ENCODE measurements around the gene GNRHR.

DNA sequence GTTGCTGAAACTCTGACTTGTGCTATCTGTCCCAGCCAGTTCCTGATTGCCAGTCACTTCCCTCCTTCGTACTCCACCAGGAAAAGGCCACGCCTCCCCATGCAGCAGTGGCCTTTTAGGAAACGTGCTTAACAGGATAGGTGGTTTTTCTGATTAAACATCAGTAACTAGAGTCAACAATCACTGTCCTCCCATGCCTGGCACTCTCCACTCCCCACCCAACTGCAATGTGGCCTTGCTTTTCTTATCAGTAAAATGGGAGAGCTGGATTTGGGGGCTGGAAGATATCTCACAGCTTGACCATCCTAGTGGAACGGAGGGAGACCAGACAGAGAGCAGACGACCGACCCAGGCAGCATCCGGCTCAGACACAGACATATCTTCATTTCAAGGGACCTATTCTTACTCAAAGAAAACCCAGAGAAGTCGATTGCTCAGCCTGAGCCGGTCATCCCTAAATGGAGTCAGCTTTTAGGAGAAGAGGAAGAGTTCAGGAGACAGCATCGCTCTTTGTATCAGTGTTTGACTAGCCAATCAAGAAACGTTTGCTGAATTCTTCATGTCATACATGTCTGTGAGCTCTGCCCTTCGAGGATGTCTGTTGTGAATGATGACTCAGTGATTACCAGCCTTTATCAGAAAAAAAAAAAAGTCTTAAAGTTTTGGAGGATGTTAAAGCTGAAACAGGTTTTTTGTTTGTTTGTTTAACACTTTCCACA lies 40.5 kb downstream of the GNRHR start:
- TF ChIP-seq TAF1 (conservative IDR thresholded peaks at IDR 0.05) (no peak), RAD21 (IDR thresholded peaks at IDR 0.05) (no peak), YY1 (IDR thresholded peaks at IDR 0.05) (no peak), EGR1 (IDR thresholded peaks at IDR 0.05; ENCODE audit: low read depth in 2 of 2) (no peak), JUND (IDR thresholded peaks at IDR 0.05) (no peak)
- TF ChIP-seq, protein P1, sequence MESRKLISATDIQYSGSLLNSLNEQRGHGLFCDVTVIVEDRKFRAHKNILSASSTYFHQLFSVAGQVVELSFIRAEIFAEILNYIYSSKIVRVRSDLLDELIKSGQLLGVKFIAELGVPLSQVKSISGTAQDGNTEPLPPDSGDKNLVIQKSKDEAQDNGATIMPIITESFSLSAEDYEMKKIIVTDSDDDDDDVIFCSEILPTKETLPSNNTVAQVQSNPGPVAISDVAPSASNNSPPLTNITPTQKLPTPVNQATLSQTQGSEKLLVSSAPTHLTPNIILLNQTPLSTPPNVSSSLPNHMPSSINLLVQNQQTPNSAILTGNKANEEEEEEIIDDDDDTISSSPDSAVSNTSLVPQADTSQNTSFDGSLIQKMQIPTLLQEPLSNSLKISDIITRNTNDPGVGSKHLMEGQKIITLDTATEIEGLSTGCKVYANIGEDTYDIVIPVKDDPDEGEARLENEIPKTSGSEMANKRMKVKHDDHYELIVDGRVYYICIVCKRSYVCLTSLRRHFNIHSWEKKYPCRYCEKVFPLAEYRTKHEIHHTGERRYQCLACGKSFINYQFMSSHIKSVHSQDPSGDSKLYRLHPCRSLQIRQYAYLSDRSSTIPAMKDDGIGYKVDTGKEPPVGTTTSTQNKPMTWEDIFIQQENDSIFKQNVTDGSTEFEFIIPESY (IDR thresholded peaks at IDR 0.05), result no peak
- TF ChIP-seq, protein P2, sequence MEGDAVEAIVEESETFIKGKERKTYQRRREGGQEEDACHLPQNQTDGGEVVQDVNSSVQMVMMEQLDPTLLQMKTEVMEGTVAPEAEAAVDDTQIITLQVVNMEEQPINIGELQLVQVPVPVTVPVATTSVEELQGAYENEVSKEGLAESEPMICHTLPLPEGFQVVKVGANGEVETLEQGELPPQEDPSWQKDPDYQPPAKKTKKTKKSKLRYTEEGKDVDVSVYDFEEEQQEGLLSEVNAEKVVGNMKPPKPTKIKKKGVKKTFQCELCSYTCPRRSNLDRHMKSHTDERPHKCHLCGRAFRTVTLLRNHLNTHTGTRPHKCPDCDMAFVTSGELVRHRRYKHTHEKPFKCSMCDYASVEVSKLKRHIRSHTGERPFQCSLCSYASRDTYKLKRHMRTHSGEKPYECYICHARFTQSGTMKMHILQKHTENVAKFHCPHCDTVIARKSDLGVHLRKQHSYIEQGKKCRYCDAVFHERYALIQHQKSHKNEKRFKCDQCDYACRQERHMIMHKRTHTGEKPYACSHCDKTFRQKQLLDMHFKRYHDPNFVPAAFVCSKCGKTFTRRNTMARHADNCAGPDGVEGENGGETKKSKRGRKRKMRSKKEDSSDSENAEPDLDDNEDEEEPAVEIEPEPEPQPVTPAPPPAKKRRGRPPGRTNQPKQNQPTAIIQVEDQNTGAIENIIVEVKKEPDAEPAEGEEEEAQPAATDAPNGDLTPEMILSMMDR (IDR thresholded peaks at IDR 0.05; ENCODE audit: low read depth, low read length, missing input control), result no peak
- TF ChIP-seq, protein P3, sequence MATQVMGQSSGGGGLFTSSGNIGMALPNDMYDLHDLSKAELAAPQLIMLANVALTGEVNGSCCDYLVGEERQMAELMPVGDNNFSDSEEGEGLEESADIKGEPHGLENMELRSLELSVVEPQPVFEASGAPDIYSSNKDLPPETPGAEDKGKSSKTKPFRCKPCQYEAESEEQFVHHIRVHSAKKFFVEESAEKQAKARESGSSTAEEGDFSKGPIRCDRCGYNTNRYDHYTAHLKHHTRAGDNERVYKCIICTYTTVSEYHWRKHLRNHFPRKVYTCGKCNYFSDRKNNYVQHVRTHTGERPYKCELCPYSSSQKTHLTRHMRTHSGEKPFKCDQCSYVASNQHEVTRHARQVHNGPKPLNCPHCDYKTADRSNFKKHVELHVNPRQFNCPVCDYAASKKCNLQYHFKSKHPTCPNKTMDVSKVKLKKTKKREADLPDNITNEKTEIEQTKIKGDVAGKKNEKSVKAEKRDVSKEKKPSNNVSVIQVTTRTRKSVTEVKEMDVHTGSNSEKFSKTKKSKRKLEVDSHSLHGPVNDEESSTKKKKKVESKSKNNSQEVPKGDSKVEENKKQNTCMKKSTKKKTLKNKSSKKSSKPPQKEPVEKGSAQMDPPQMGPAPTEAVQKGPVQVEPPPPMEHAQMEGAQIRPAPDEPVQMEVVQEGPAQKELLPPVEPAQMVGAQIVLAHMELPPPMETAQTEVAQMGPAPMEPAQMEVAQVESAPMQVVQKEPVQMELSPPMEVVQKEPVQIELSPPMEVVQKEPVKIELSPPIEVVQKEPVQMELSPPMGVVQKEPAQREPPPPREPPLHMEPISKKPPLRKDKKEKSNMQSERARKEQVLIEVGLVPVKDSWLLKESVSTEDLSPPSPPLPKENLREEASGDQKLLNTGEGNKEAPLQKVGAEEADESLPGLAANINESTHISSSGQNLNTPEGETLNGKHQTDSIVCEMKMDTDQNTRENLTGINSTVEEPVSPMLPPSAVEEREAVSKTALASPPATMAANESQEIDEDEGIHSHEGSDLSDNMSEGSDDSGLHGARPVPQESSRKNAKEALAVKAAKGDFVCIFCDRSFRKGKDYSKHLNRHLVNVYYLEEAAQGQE (IDR thresholded peaks at IDR 0.05), result no peak

Data from liver (tissue), 3 donors.